ENCODE data around the gene MID1.

The MID1 gene

GRCh38 chrX:10516781-10517322 lies 103.5 kb downstream of the MID1 start:
- Histone ChIP-seq H3K27ac (ENCODE audit: low read length) (no peak overlapping the region), H2AFZ (ENCODE audit: low read depth, low read length) (no peak overlapping the region), H3K36me3 (ENCODE audit: insufficient read depth, low read length) (no peaks in the 10 kb centered on the region), H3K9me3 (ENCODE audit: insufficient read depth, low read length, severe bottlenecking) (no peaks in the 10 kb centered on the region), H3K4me1 (ENCODE audit: insufficient read depth, low read length) (no peaks in the 10 kb centered on the region), H4K20me1 (ENCODE audit: insufficient read depth, low read length) (no peaks in the 10 kb centered on the region), H3K4me3 (ENCODE audit: low read depth in 1 of 2, low read length in 2 of 2) (no peak overlapping the region), H3K9ac (ENCODE audit: low read depth, low read length) (no peak overlapping the region), H3K4me2 (ENCODE audit: insufficient read depth, low read length) (no peak overlapping the region), H3K79me2 (ENCODE audit: insufficient read depth, low read length) (no peaks in the 10 kb centered on the region), H3K27me3 (ENCODE audit: insufficient read depth, low read length, poor library complexity) (no peaks in the 10 kb centered on the region)
- DNase-seq (no peak), ATAC-seq (ENCODE audit: insufficient read depth, low read depth) (no peak)
- TF ChIP-seq CTCF (IDR thresholded peaks at IDR 0.05; ENCODE audit: borderline replicate concordance, extremely low read depth, low read length, poor library complexity, severe bottlenecking) (no peak), EZH2 (IDR thresholded peaks at IDR 0.05; ENCODE audit: borderline replicate concordance, low read depth, low read length, severe bottlenecking) (no peak)

DNA sequence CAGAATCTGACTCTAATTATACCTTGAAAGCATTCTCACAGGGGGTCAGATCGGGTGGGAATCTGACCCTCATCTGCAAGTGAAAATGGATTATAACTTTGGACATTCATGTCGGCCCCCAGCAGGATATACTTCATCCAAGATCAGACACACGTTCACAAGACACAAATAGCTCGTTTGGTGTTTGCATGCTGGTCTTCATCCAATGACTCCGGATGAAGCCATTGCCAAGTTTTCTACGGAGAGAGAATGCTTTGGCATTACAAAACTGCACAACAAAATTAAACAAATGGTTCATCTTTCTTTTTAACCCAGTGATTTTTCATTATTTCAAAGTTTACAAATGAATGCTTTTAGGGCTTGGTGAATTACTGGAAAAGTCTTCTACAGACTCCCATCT lies 105.5 kb downstream of the MID1 start:
- no peak overlapping the region for H3K4me2 ChIP-seq (ENCODE audit: insufficient read depth, low read length)
- H3K79me2 ChIP-seq (ENCODE audit: insufficient read depth, low read length), result no peaks in the 10 kb centered on the region
- H3K36me3 ChIP-seq (ENCODE audit: insufficient read depth, low read length), result no peaks in the 10 kb centered on the region
- H3K9ac ChIP-seq (ENCODE audit: low read depth, low read length), result no peak overlapping the region
- no peaks in the 10 kb centered on the region for H4K20me1 ChIP-seq (ENCODE audit: insufficient read depth, low read length)
- TF ChIP-seq EZH2 (IDR thresholded peaks at IDR 0.05; ENCODE audit: borderline replicate concordance, low read depth, low read length, severe bottlenecking), result no peak
- TF ChIP-seq CTCF (IDR thresholded peaks at IDR 0.05; ENCODE audit: borderline replicate concordance, extremely low read depth, low read length, poor library complexity, severe bottlenecking), result no peak
- DNase-seq (no peak), ATAC-seq (ENCODE audit: insufficient read depth, low read depth) (no peak)
- no peaks in the 10 kb centered on the region for H3K27me3 ChIP-seq (ENCODE audit: insufficient read depth, low read length, poor library complexity)
- H3K4me1 ChIP-seq (ENCODE audit: insufficient read depth, low read length), result no peaks in the 10 kb centered on the region
- H3K9me3 ChIP-seq (ENCODE audit: insufficient read depth, low read length, severe bottlenecking), result no peaks in the 10 kb centered on the region
- no peak overlapping the region for H3K27ac ChIP-seq (ENCODE audit: low read length)
- H3K4me3 ChIP-seq (ENCODE audit: low read depth in 1 of 2, low read length in 2 of 2), result no peak overlapping the region
- no peak overlapping the region for H2AFZ ChIP-seq (ENCODE audit: low read depth, low read length)

DNA sequence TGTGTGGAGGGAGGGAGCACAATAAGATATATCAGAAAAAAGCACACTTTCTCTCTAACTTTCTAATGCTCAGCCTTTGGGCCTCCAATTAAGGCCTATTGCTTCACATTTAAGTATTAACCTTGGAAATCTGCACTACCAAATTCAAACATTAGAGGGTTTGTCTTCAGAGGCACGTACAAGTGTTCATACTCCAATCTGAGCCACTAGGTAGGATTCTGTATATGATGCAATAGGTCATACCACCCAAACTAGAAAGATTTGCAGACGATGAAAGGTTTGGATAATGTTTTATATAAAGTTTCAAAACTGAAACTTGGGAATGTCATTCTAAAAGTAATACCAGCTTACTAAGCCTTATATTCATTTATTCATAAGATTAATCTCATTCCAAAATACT lies 106.4 kb downstream of the MID1 start:
- H3K4me3 ChIP-seq (ENCODE audit: low read depth in 1 of 2, low read length in 2 of 2), result no peak overlapping the region
- H3K4me2 ChIP-seq (ENCODE audit: insufficient read depth, low read length), result no peak overlapping the region
- no peaks in the 10 kb centered on the region for H3K4me1 ChIP-seq (ENCODE audit: insufficient read depth, low read length)
- H3K9me3 ChIP-seq (ENCODE audit: insufficient read depth, low read length, severe bottlenecking), result no peaks in the 10 kb centered on the region
- no peaks in the 10 kb centered on the region for H4K20me1 ChIP-seq (ENCODE audit: insufficient read depth, low read length)
- H3K9ac ChIP-seq (ENCODE audit: low read depth, low read length), result no peak overlapping the region
- no peak for DNase-seq
- H3K36me3 ChIP-seq (ENCODE audit: insufficient read depth, low read length), result no peaks in the 10 kb centered on the region
- H3K27ac ChIP-seq (ENCODE audit: low read length), result no peak overlapping the region
- TF ChIP-seq CTCF (IDR thresholded peaks at IDR 0.05; ENCODE audit: borderline replicate concordance, extremely low read depth, low read length, poor library complexity, severe bottlenecking), result no peak
- TF ChIP-seq EZH2 (IDR thresholded peaks at IDR 0.05; ENCODE audit: borderline replicate concordance, low read depth, low read length, severe bottlenecking), result no peak
- no peak for ATAC-seq (ENCODE audit: insufficient read depth, low read depth)
- H3K79me2 ChIP-seq (ENCODE audit: insufficient read depth, low read length), result no peaks in the 10 kb centered on the region
- H3K27me3 ChIP-seq (ENCODE audit: insufficient read depth, low read length, poor library complexity), result no peaks in the 10 kb centered on the region
- no peak overlapping the region for H2AFZ ChIP-seq (ENCODE audit: low read depth, low read length)

DNA sequence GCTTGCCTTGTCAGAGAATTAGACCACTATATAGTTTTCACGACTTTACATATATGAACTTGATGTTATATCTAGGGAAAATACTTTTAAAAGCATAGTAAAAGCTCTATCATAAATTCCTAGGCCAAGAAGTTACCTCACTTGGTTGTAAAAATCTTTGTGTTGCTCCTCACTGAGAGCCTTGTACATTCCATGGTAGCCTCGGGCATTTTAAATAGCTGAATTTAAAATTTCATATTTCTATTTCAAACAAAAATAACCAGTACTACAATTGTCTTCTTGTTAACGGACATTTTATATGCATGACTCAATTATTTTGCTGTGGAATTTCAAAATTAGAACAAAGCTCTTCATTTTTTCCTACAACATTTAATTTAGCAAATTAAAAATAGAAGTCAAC lies 107.6 kb downstream of the MID1 start:
- H4K20me1 ChIP-seq (ENCODE audit: insufficient read depth, low read length), result no peaks in the 10 kb centered on the region
- H3K4me1 ChIP-seq (ENCODE audit: insufficient read depth, low read length), result no peaks in the 10 kb centered on the region
- no peak overlapping the region for H3K4me2 ChIP-seq (ENCODE audit: insufficient read depth, low read length)
- no peaks in the 10 kb centered on the region for H3K9me3 ChIP-seq (ENCODE audit: insufficient read depth, low read length, severe bottlenecking)
- no peaks in the 10 kb centered on the region for H3K79me2 ChIP-seq (ENCODE audit: insufficient read depth, low read length)
- H3K27me3 ChIP-seq (ENCODE audit: insufficient read depth, low read length, poor library complexity), result no peaks in the 10 kb centered on the region
- no peak overlapping the region for H2AFZ ChIP-seq (ENCODE audit: low read depth, low read length)
- H3K9ac ChIP-seq (ENCODE audit: low read depth, low read length), result no peak overlapping the region
- ATAC-seq (ENCODE audit: insufficient read depth, low read depth) (no peak), DNase-seq (no peak)
- no peak overlapping the region for H3K27ac ChIP-seq (ENCODE audit: low read length)
- H3K4me3 ChIP-seq (ENCODE audit: low read depth in 1 of 2, low read length in 2 of 2), result no peak overlapping the region
- H3K36me3 ChIP-seq (ENCODE audit: insufficient read depth, low read length), result no peaks in the 10 kb centered on the region
- TF ChIP-seq CTCF (IDR thresholded peaks at IDR 0.05; ENCODE audit: borderline replicate concordance, extremely low read depth, low read length, poor library complexity, severe bottlenecking), result no peak
- TF ChIP-seq EZH2 (IDR thresholded peaks at IDR 0.05; ENCODE audit: borderline replicate concordance, low read depth, low read length, severe bottlenecking), result no peak
